ENCODE measurements around the gene ARMC12.
"Not testable (repeated sequence)": the region's sequence is repeated elsewhere in the genome, so short reads cannot be mapped to it uniquely, and the experiment has no call there.

DNA sequence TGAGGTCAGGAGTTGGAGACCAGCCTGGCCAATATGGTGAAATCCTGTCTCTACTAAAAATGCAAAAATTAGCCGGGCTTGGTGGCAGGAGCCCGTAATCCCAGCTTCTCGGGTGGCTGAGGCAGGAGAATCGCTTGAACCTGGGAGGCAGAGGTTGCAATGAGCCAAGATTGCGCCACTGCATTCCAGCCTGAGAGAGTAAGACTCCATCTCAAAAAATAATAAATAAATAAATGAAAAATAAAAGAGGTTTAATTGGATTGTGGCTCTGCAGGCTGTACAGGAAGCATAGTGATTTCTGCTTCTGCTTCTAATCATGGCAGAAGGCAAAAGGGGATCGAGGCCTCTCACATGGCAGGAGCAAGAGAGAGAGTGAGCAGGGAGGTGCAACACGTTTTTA is 38.4 kb upstream of the ARMC12 start:
- TF ChIP-seq, protein P1, sequence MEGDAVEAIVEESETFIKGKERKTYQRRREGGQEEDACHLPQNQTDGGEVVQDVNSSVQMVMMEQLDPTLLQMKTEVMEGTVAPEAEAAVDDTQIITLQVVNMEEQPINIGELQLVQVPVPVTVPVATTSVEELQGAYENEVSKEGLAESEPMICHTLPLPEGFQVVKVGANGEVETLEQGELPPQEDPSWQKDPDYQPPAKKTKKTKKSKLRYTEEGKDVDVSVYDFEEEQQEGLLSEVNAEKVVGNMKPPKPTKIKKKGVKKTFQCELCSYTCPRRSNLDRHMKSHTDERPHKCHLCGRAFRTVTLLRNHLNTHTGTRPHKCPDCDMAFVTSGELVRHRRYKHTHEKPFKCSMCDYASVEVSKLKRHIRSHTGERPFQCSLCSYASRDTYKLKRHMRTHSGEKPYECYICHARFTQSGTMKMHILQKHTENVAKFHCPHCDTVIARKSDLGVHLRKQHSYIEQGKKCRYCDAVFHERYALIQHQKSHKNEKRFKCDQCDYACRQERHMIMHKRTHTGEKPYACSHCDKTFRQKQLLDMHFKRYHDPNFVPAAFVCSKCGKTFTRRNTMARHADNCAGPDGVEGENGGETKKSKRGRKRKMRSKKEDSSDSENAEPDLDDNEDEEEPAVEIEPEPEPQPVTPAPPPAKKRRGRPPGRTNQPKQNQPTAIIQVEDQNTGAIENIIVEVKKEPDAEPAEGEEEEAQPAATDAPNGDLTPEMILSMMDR (conservative IDR thresholded peaks at IDR 0.05; ENCODE audit: low read depth in 2 of 2), result not testable (repeated sequence)
- not testable (repeated sequence) for TF ChIP-seq EZH2 (IDR thresholded peaks at IDR 0.05; ENCODE audit: low read depth, unreplicated experiment); EZH2phosphoT487 (IDR thresholded peaks at IDR 0.05; ENCODE audit: unreplicated experiment); POLR2AphosphoS5 (IDR thresholded peaks at IDR 0.05; ENCODE audit: low read depth)
- TF ChIP-seq, protein P2, sequence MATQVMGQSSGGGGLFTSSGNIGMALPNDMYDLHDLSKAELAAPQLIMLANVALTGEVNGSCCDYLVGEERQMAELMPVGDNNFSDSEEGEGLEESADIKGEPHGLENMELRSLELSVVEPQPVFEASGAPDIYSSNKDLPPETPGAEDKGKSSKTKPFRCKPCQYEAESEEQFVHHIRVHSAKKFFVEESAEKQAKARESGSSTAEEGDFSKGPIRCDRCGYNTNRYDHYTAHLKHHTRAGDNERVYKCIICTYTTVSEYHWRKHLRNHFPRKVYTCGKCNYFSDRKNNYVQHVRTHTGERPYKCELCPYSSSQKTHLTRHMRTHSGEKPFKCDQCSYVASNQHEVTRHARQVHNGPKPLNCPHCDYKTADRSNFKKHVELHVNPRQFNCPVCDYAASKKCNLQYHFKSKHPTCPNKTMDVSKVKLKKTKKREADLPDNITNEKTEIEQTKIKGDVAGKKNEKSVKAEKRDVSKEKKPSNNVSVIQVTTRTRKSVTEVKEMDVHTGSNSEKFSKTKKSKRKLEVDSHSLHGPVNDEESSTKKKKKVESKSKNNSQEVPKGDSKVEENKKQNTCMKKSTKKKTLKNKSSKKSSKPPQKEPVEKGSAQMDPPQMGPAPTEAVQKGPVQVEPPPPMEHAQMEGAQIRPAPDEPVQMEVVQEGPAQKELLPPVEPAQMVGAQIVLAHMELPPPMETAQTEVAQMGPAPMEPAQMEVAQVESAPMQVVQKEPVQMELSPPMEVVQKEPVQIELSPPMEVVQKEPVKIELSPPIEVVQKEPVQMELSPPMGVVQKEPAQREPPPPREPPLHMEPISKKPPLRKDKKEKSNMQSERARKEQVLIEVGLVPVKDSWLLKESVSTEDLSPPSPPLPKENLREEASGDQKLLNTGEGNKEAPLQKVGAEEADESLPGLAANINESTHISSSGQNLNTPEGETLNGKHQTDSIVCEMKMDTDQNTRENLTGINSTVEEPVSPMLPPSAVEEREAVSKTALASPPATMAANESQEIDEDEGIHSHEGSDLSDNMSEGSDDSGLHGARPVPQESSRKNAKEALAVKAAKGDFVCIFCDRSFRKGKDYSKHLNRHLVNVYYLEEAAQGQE (IDR thresholded peaks at IDR 0.05; ENCODE audit: unreplicated experiment), result not testable (repeated sequence)
- TF ChIP-seq, protein P3, sequence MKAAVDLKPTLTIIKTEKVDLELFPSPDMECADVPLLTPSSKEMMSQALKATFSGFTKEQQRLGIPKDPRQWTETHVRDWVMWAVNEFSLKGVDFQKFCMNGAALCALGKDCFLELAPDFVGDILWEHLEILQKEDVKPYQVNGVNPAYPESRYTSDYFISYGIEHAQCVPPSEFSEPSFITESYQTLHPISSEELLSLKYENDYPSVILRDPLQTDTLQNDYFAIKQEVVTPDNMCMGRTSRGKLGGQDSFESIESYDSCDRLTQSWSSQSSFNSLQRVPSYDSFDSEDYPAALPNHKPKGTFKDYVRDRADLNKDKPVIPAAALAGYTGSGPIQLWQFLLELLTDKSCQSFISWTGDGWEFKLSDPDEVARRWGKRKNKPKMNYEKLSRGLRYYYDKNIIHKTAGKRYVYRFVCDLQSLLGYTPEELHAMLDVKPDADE (IDR thresholded peaks at IDR 0.05), result not testable (repeated sequence)
